ENCODE data around the gene SLC9A1.

- TF ChIP-seq CTCF (conservative IDR thresholded peaks at IDR 0.05; ENCODE audit: low read length): no peak
- TF ChIP-seq EZH2phosphoT487 (IDR thresholded peaks at IDR 0.05; ENCODE audit: borderline replicate concordance, low read depth, low read length): no peak
These were observed 88.8 kb downstream of the SLC9A1 start for GRCh38 chr1:27065999-27066630.

Data from OCI-LY7 (cell line).